ENCODE measurements around the gene DCLRE1C. TPM values are rescaled to one million over a fixed set of nuclear protein-coding genes. Genes with fewer than 3 reads are reported as not detected.

The DCLRE1C gene
- total and polyA plus RNA-seq, 2 of the 8 experiments (the other 6 are each of a cell fraction or from before 2014, with no cell fraction given): 0.77 to 7.4 TPM

GRCh38 chr10:14911801-14912200 lies 42.1 kb downstream of the DCLRE1C start:
- Histone ChIP-seq H2BK20ac (ENCODE audit: low read length) (no peak overlapping the region), H3K23me2 (ENCODE audit: low read depth, low read length) (no peaks in the 10 kb centered on the region), H3K4me2 (ENCODE audit: insufficient read depth in 1 of 2, low read depth in 2 of 2, low read length in 2 of 2) (no peak overlapping the region), H3K27ac (ENCODE audit: low read depth, low read length) (no peak overlapping the region), H3K18ac (ENCODE audit: extremely low read depth, low read length) (no peak overlapping the region), H3K56ac (replicated peaks; ENCODE audit: insufficient read length, low read depth, low read length) (no peak overlapping the region), H3K4me1 (replicated peaks in 1 of 4; ENCODE audit: control insufficient read depth in 3 of 4, insufficient read depth in 4 of 4, low read length in 3 of 4) (no peaks in the 10 kb centered on the region), H3K14ac (ENCODE audit: insufficient read length) (no peak overlapping the region), H3K9me3 (ENCODE audit: insufficient read depth in 2 of 2, low read depth in 1 of 2, low read length in 1 of 2) (peaks cover 2 to 5% of the 10 kb centered on the region in 2 experiments; a peak in 2 of 4 replicates), H3K23ac (ENCODE audit: insufficient read length) (no peak overlapping the region), H2BK12ac (ENCODE audit: low read depth, low read length) (no peak overlapping the region), H4K91ac (replicated peaks; ENCODE audit: insufficient read length, low read length) (no peak overlapping the region), H3K79me2 (ENCODE audit: control insufficient read depth in 1 of 2, insufficient read depth in 2 of 2, low read length in 2 of 2) (no peaks in the 10 kb centered on the region), H2BK15ac (ENCODE audit: low read length) (no peak overlapping the region), H4K8ac (ENCODE audit: extremely low read depth, insufficient read depth, low read length) (no peak overlapping the region), H2AFZ (ENCODE audit: low read length) (no peak overlapping the region), H3K79me1 (ENCODE audit: low read depth, low read length) (no peaks in the 10 kb centered on the region), H3K4ac (replicated peaks; ENCODE audit: insufficient read length, low read depth, low read length) (no peak overlapping the region), H2BK120ac (replicated peaks; ENCODE audit: low read depth, low read length) (no peak overlapping the region), H2BK5ac (ENCODE audit: low read depth, low read length) (no peak overlapping the region), H2AK5ac (ENCODE audit: low read depth, low read length) (no peak overlapping the region), H3K9ac (replicated peaks in 1 of 4; ENCODE audit: extremely low read depth in 1 of 4, low read depth in 3 of 4, low read length in 3 of 4) (no peak overlapping the region), H4K5ac (ENCODE audit: insufficient read length, low read depth, low read length) (no peak overlapping the region), H4K20me1 (replicated peaks in 1 of 2; ENCODE audit: control insufficient read depth in 1 of 2, insufficient read depth in 2 of 2, low read length in 2 of 2) (no peaks in the 10 kb centered on the region), H3K36me3 (ENCODE audit: control insufficient read depth in 2 of 4, insufficient read depth in 4 of 4, low read length in 3 of 4) (peaks cover 0 to 51% (median 26%) of the 10 kb centered on the region in 4 experiments; a peak in 7 of 8 replicates), H3K4me3 (ENCODE audit: extremely low read depth in 1 of 4, insufficient read depth in 2 of 4, low read depth in 3 of 4, low read length in 4 of 4) (no peak overlapping the region), H3K27me3 (replicated peaks in 1 of 4; ENCODE audit: control insufficient read depth in 3 of 4, extremely low read depth in 1 of 4, insufficient read depth in 3 of 4, low read length in 3 of 4) (no peaks in the 10 kb centered on the region)
- FAIRE-seq: no peak
- WGBS, 2 experiments (ENCODE audit: extremely low coverage in 1 of 2, insufficient coverage in 1 of 2, insufficient read length in 1 of 2, insufficient replicate concordance in 2 of 2, low coverage in 1 of 2, low lambda C conversion rate in 2 of 2, missing lambda C conversion rate in 1 of 2): 93% methylated on average over 3 of the region's 3 CpGs; no CpG with 5 or more reads in 1 of the 2 experiments
- ChIA-PET CTCF (ENCODE audit: partially characterized antibody) (no interaction called here), POLR2A (ENCODE audit: partially characterized antibody) (interaction anchor here (1.5 kb wide), 1 partner anchor 41 kb away, joined by 6 read pairs; the partner anchor contains the start of gene DCLRE1C)
- DNase-seq (ENCODE audit: low read depth in 1 of 2, low spot score in 2 of 2): no peak
- TF ChIP-seq SIX5 (IDR thresholded peaks at IDR 0.05; ENCODE audit: low read depth, low read length): no peak
- no peak for TF ChIP-seq TCF12 (IDR thresholded peaks at IDR 0.05; ENCODE audit: low read depth, low read length)
- TF ChIP-seq KDM5A (IDR thresholded peaks at IDR 0.05; ENCODE audit: low read length): no peak
- no peak for TF ChIP-seq SP2 (IDR thresholded peaks at IDR 0.05; ENCODE audit: low read length)
- no peak for TF ChIP-seq EZH2 (IDR thresholded peaks at IDR 0.05; ENCODE audit: low read depth, low read length, severe bottlenecking)
- no peak for TF ChIP-seq SAP30 (IDR thresholded peaks at IDR 0.05; ENCODE audit: insufficient read depth, insufficient replicate concordance, low read length)
- TF ChIP-seq EP300 (IDR thresholded peaks at IDR 0.05; ENCODE audit: borderline replicate concordance in 1 of 2, low read depth in 2 of 2, low read length in 2 of 2): no peak
- no peak for TF ChIP-seq FOSL1 (IDR thresholded peaks at IDR 0.05; ENCODE audit: insufficient read depth, low read depth, low read length)
- TF ChIP-seq YY1 (IDR thresholded peaks at IDR 0.05; ENCODE audit: low read depth, low read length): no peak
- TF ChIP-seq GABPA (IDR thresholded peaks at IDR 0.05; ENCODE audit: borderline replicate concordance, insufficient read depth, low read length): no peak
- TF ChIP-seq CTBP2 (IDR thresholded peaks at IDR 0.05; ENCODE audit: borderline replicate concordance, insufficient read depth, insufficient read length, low read length): no peak
- TF ChIP-seq USF2 (IDR thresholded peaks at IDR 0.05; ENCODE audit: low read length): no peak

All from H1 (cell line).